ENCODE results near the gene S100A16. TPM values are rescaled to one million over a fixed set of nuclear protein-coding genes. Genes with fewer than 3 reads are reported as not detected.

The S100A16 gene
- total and polyA plus RNA-seq, 9 of the 15 experiments (the other 6 are each of a cell fraction or from before 2014, with no cell fraction given) = 1.6 to 6.9 (median 4.3) TPM

GRCh38 chr1:153606194-153606593 lies 6.7 kb downstream of the S100A16 start (continued):
- TF ChIP-seq, protein P1, sequence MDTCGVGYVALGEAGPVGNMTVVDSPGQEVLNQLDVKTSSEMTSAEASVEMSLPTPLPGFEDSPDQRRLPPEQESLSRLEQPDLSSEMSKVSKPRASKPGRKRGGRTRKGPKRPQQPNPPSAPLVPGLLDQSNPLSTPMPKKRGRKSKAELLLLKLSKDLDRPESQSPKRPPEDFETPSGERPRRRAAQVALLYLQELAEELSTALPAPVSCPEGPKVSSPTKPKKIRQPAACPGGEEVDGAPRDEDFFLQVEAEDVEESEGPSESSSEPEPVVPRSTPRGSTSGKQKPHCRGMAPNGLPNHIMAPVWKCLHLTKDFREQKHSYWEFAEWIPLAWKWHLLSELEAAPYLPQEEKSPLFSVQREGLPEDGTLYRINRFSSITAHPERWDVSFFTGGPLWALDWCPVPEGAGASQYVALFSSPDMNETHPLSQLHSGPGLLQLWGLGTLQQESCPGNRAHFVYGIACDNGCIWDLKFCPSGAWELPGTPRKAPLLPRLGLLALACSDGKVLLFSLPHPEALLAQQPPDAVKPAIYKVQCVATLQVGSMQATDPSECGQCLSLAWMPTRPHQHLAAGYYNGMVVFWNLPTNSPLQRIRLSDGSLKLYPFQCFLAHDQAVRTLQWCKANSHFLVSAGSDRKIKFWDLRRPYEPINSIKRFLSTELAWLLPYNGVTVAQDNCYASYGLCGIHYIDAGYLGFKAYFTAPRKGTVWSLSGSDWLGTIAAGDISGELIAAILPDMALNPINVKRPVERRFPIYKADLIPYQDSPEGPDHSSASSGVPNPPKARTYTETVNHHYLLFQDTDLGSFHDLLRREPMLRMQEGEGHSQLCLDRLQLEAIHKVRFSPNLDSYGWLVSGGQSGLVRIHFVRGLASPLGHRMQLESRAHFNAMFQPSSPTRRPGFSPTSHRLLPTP (IDR thresholded peaks at IDR 0.05; ENCODE audit: borderline replicate concordance, extremely low read depth, insufficient read length) = no peak
- TF ChIP-seq FIP1L1 (IDR thresholded peaks at IDR 0.05; ENCODE audit: low read depth, low read length, poor library complexity, severe bottlenecking) (no peak), TRIM28 (IDR thresholded peaks at IDR 0.05) (no peak), DDX20 (tag; IDR thresholded peaks at IDR 0.05; ENCODE audit: low read depth) (no peak), HNRNPLL (IDR thresholded peaks at IDR 0.05; ENCODE audit: low read depth, low read length, poor library complexity, severe bottlenecking) (no peak)

GRCh38 chr1:153602749-153603148 lies 10.2 kb downstream of the S100A16 start:
- no peak overlapping the region for H3K4me3 ChIP-seq
- no peak for FAIRE-seq
- H3K4me2 ChIP-seq (ENCODE audit: insufficient read depth, low read length) = no peak overlapping the region
- intact Hi-C loops (cut with micrococcal nuclease) (no loop called here), in situ Hi-C loops (cut with MboI) (no loop called here)
- peaks cover 0 to 5% of the 10 kb centered on the region in 2 experiments; a peak in 3 of 5 replicates for H3K4me1 ChIP-seq (replicated peaks in 1 of 2; ENCODE audit: control insufficient read depth in 2 of 2, insufficient read depth in 2 of 2, low read length in 2 of 2)
- H4K20me1 ChIP-seq (replicated peaks; ENCODE audit: control insufficient read depth, insufficient read depth, low read length) = no peaks in the 10 kb centered on the region
- TF ChIP-seq NCOA1 (IDR thresholded peaks at IDR 0.05; ENCODE audit: low read depth) (no peak), JUN (IDR thresholded peaks at IDR 0.05; ENCODE audit: borderline replicate concordance, low read depth, low read length) (no peak), JUN (CRISPR knock-in tag; IDR thresholded peaks at IDR 0.05; ENCODE audit: borderline replicate concordance) (no peak), DACH1 (IDR thresholded peaks at IDR 0.05; ENCODE audit: partially characterized antibody) (peak; percentile 98), E2F3 (CRISPR knock-in tag; IDR thresholded peaks at IDR 0.05) (no peak), GATAD2B (IDR thresholded peaks at IDR 0.05; ENCODE audit: borderline replicate concordance) (peak; percentile 94), ZBTB2 (IDR thresholded peaks at IDR 0.05) (peak; percentile 75; the same call in 1 of the 2 replicates), DDX20 (tag; IDR thresholded peaks at IDR 0.05; ENCODE audit: low read depth) (no peak), SOX6 (IDR thresholded peaks at IDR 0.05) (no peak), CEBPB (tag; IDR thresholded peaks at IDR 0.05) (no peak), PHF20 (IDR thresholded peaks at IDR 0.05; ENCODE audit: partially characterized antibody) (no peak), NR1H2 (CRISPR knock-in tag; IDR thresholded peaks at IDR 0.05) (no peak), MTA1 (IDR thresholded peaks at IDR 0.05; ENCODE audit: borderline replicate concordance) (peak; percentile 68), CBFA2T2 (conservative IDR thresholded peaks at IDR 0.05) (no peak)
- 51% methylated on average over 6 of the region's 6 CpGs for WGBS (ENCODE audit: insufficient coverage, low coverage, missing lambda C conversion rate)
- no peaks in the 10 kb centered on the region for H3K9me3 ChIP-seq (replicated peaks; ENCODE audit: control insufficient read depth, insufficient read depth, low read depth, low read length)
- H3K27me3 ChIP-seq (ENCODE audit: control insufficient read depth in 2 of 2, insufficient read depth in 2 of 2, low read length in 2 of 2) = no peaks in the 10 kb centered on the region
- ChIA-PET POLR2A (interaction anchor here (0.6 to 2.5 kb wide), 6 partner anchors 16 to 375 kb away, joined by 3 to 11 read pairs (median 3); partner anchors contain the start of genes JTB and S100A13), CTCF (ENCODE audit: low intra/inter-chr PET ratio) (no interaction called here)
- H3K9me1 ChIP-seq (ENCODE audit: control insufficient read depth, insufficient read depth, low read length) = no peaks in the 10 kb centered on the region
- no peak overlapping the region for H3K27ac ChIP-seq (ENCODE audit: extremely low read depth, low read depth, low read length)
- DNase-seq (ENCODE audit: extremely low read depth in 1 of 4, low spot score in 3 of 4) = no peak
- H3K79me2 ChIP-seq (ENCODE audit: control insufficient read depth, insufficient read depth, low read length) = no peaks in the 10 kb centered on the region
- ATAC-seq = no peak
- H3K9ac ChIP-seq (ENCODE audit: insufficient read depth in 1 of 2, low read depth in 2 of 2, low read length in 2 of 2) = no peak overlapping the region
- no TSS peak for BruUV-seq (replicated peaks)
- no peak overlapping the region for H2AFZ ChIP-seq (ENCODE audit: low read depth, low read length)
- no peaks in the 10 kb centered on the region for H3K36me3 ChIP-seq (ENCODE audit: control insufficient read depth, insufficient read depth, low read length)

Measured in K562 (cell line).